HUDEP-2 (cell line): Measurements from ENCODE around the gene PTMS.
A peak's percentile ranks its signal among the peaks of the same experiment; 100 is the strongest.

ENCODE experiments used
- DNase-seq, 76 experiments: peaks; one replicate each; lab custom pipeline; 2025; ENCODE audit not compliant: unreplicated experiment in 76 of 76; lab: John Stamatoyannopoulos, UW

PTMS gene

GRCh38 chr12:6770600-6770999 is 4.4 kb downstream of the PTMS start:
- no peak for DNase-seq

GRCh38 chr12:6771091-6771495 is 4.9 kb downstream of the PTMS start:
- DNase-seq = no peak

- no peak for DNase-seq
These were observed 5.6 kb downstream of the PTMS start for GRCh38 chr12:6771509-6772330.

GRCh38 chr12:6772331-6772695 is 6.2 kb downstream of the PTMS start, which contains the start of gene LAG3:
TSS of gene LAG3 (plus strand) at chr12:6772520. CDS start at chr12:6772853, 333 bp downstream.
- no peak for DNase-seq

- no peak for DNase-seq
These were observed 6.8 kb downstream of the PTMS start for GRCh38 chr12:6772726-6773589.

GRCh38 chr12:6773590-6774351 is 7.6 kb downstream of the PTMS start:
- DNase-seq = no peak

GRCh38 chr12:6774499-6775062 is 8.4 kb downstream of the PTMS start:
- no peak for DNase-seq

- DNase-seq = no peak
These were observed 9.3 kb downstream of the PTMS start for GRCh38 chr12:6775185-6776174.

- DNase-seq = no peak
These were observed 11.2 kb downstream of the PTMS start for GRCh38 chr12:6777386-6777785.

GRCh38 chr12:6778217-6778573 is 12.0 kb downstream of the PTMS start:
- DNase-seq = no peak

- DNase-seq = peak in 74 of 76 experiments; percentile 11 to 93 (median 83)
These were observed 12.7 kb downstream of the PTMS start for GRCh38 chr12:6778574-6779550.

GRCh38 chr12:6779708-6780432 is 13.7 kb downstream of the PTMS start:
- DNase-seq = no peak

GRCh38 chr12:6780573-6780972 is 14.4 kb downstream of the PTMS start:
- DNase-seq = no peak

GRCh38 chr12:6782119-6782518 is 16.0 kb downstream of the PTMS start:
- no peak for DNase-seq

GRCh38 chr12:6782850-6783566 is 16.8 kb downstream of the PTMS start:
- no peak for DNase-seq

GRCh38 chr12:6783828-6784227 is 17.7 kb downstream of the PTMS start:
- no peak for DNase-seq

- no peak for DNase-seq
These were observed 18.1 kb downstream of the PTMS start for GRCh38 chr12:6784296-6784695.
